Psoas muscle (tissue), 8 donors: Measurements from ENCODE around the gene TBC1D17. TPM values are rescaled to one million over a fixed set of nuclear protein-coding genes. Genes with fewer than 3 reads are reported as not detected.

ENCODE experiments used
- ATAC-seq, 4 donors: fragments of 200-7000 bp; cut with Tn5 transposase; one replicate each; pipeline ENCODE4 v1.9.1; 2020; ENCODE audit warnings: moderate library complexity in 3 of 4, mild to moderate bottlenecking in 2 of 4
- DNase-seq, 2 donors: peaks; one replicate each; pipeline ENCODE4 v3.0.0-alpha.2; 2020
- H3K27ac ChIP-seq: fragments of 200-600 bp; one replicate; pipeline ENCODE4 v1.8.0; 2022
- H3K27me3 ChIP-seq, 3 donors: fragments of 200-600 bp in 1 of 3; one replicate each; pipeline versions ENCODE4 v1.6.1 to v1.8.0; 2013 to 2022; ENCODE audit warnings: low read length in 2 of 3, mild to moderate bottlenecking in 2 of 3, moderate library complexity in 1 of 3; ENCODE audit not compliant: insufficient read depth in 3 of 3
- H3K36me3 ChIP-seq, 2 donors: fragments of 200-600 bp in 1 of 2; one replicate each; pipeline versions ENCODE4 v1.6.1 to v1.8.0; 2013 to 2022; ENCODE audit warnings: low read depth in 1 of 2, mild to moderate bottlenecking in 1 of 2, moderate library complexity in 1 of 2; ENCODE audit not compliant: insufficient read depth in 1 of 2
- H3K4me1 ChIP-seq: fragments of 200-600 bp; one replicate; pipeline ENCODE4 v1.8.0; 2022
- H3K4me3 ChIP-seq: fragments of 200-600 bp; one replicate; pipeline ENCODE4 v1.8.0; 2022; ENCODE audit warnings: mild to moderate bottlenecking
- H3K9me3 ChIP-seq: fragments of 200-600 bp; one replicate; pipeline ENCODE4 v1.8.0; 2022
- CTCF ChIP-seq: fragments of 200-600 bp; IDR thresholded peaks from one replicate; pipeline ENCODE4 v1.8.0; 2022; ENCODE audit warnings: antibody characterized with exemption
- WGBS, 3 donors: extraction: QIAGEN DNeasy Blood & Tissue Kit; methylation state at CpG; one replicate each; pipeline versions ENCODE4 v1.1.6 to v1.1.7; 2013; 5-methylcytosine and 5-hydroxymethylcytosine counted together
- intact Hi-C, 2 donors: fragments of 100-400 bp; cut with DNase I; formaldehyde crosslinking; loops; one replicate each; pipeline versions ENCODE4 v1.11.0 to v1.14.2; 2022
- polyA plus RNA-seq, 3 donors: library from polyadenylated mRNA; stranded (reverse); fragments of 200-250 nt; gene quantifications; one replicate each; pipeline ENCODE4 v1.2.3, GENCODE V29; 2013
- total RNA-seq, 4 donors: library from RNA; stranded (reverse); fragmentation: NEBNext Ultra II Directional in 2 of 4; extraction: Animal tissue kit (Norgen Biotek cat#: 25700) in 2 of 4; gene quantifications; one replicate each; pipeline versions ENCODE4 v1.2.1 to v1.2.4, GENCODE V29; 2021 to 2023
- donor health status: healthy with polysubstance abuse.
- donor health status: DM: no; HTN: no; CAD: no; lungs with moderate emphysema.
- donor health status: Bipolar disorder and iron deficiency.
- donor health status: healthy.
- donor health status: DM: yes; HTN: yes; CAD: no.
- donor health status: DM: no; HTN: no; CAD: no.
- donor health status: DM: no; HTN: no; CAD: no.
- donor health status: DM: yes; HTN: yes; CAD: no.

The TBC1D17 gene
- total and polyA plus RNA-seq, 7 donors = 36.3 to 107 (median 81.8) TPM

- no peaks in the 10 kb centered on the region for H3K9me3 ChIP-seq
- TF ChIP-seq CTCF = no peak
- intact Hi-C loops = loop anchor here in 1 of 2 donors (5.0 kb wide), 1 partner anchor 37 kb away; the partner anchor contains the start of genes ATF5 and NUP62
- H3K36me3 ChIP-seq = peaks cover 0 to 35% of the 10 kb centered on the region in 2 donors
- 10 to 14% (median 11%) methylated on average over 55 to 69 of the region's 69 CpGs for WGBS, 3 donors
- peak overlapping the region; percentile 53 for H3K4me3 ChIP-seq
- peak; percentile 26 to 60 (median 57) for ATAC-seq
- H3K4me1 ChIP-seq = peaks cover 9% of the 10 kb centered on the region
- DNase-seq = no peak
- H3K27me3 ChIP-seq = no peaks in the 10 kb centered on the region
- no peak overlapping the region for H3K27ac ChIP-seq
Measured at GRCh38 chr19:49890349-49891311, 13.1 kb downstream of the TBC1D17 start.

DNA sequence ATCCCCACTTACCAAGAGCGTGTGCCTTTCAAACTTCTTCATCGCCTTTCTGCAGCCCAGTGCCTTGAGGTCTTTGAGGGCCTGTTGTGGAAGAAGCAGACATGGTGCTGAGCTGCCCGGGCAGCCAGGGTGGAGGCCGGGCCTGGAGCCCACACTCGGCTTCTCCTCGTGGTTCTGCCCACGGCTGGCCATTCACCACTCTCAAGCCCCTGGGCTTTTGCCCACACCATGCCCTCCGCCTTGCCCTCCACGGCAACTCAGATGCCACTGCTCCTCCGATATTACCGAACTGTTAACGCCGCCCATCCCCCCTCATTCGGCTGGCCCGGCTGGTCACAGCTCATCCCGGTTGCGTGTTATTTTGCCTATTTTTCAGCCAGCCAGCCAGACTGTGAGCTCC is 13.9 kb downstream of the TBC1D17 start:
- intact Hi-C loops = loop anchor here in 1 of 2 donors (5.0 kb wide), 1 partner anchor 36 kb away; the partner anchor contains the start of genes ATF5 and NUP62
- Histone ChIP-seq H3K27ac (no peak overlapping the region), H3K4me1 (peaks cover 9% of the 10 kb centered on the region), H3K9me3 (no peaks in the 10 kb centered on the region), H3K4me3 (no peak overlapping the region), H3K36me3 (peaks cover 0 to 27% of the 10 kb centered on the region in 2 donors), H3K27me3 (no peaks in the 10 kb centered on the region)
- TF ChIP-seq CTCF = no peak
- DNase-seq (no peak), ATAC-seq (no peak)
- WGBS, 3 donors = 75 to 79% (median 76%) methylated on average over 17 of the region's 17 CpGs

DNA sequence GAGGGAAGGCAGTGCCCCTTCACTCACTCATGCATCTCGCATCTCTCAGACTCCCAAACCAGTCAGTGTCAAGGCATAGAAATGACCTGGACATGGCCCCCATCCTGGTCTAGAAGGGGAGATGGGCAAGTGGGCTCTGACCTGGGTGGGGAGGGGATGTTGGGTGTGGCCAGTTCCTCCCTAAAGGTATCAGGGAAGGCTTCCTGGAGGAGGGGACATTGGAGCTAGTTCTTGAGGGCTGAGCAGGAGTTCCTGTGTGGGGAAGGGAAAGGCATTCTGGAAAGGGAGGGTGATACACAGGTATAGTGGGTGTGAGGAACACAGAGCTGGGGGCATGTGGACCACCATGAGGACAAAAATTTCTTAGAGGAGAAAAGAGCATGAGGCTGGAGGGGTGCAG is 15.2 kb downstream of the TBC1D17 start:
- intact Hi-C loops = loop anchor here in 1 of 2 donors (5.0 kb wide), 1 partner anchor 35 kb away; the partner anchor contains the start of genes ATF5 and NUP62
- no peak for ATAC-seq
- H3K9me3 ChIP-seq = no peaks in the 10 kb centered on the region
- TF ChIP-seq CTCF = no peak
- 78 to 93% (median 92%) methylated on average over 1 of the region's 1 CpG for WGBS, 3 donors
- H3K27ac ChIP-seq = no peak overlapping the region
- H3K27me3 ChIP-seq = no peaks in the 10 kb centered on the region
- H3K4me1 ChIP-seq = peaks cover 9% of the 10 kb centered on the region
- H3K4me3 ChIP-seq = no peak overlapping the region
- DNase-seq = no peak
- peaks cover 0 to 16% of the 10 kb centered on the region in 2 donors for H3K36me3 ChIP-seq

- intact Hi-C loops = loop anchor here in 1 of 2 donors (5.0 kb wide), 1 partner anchor 33 kb away; the partner anchor contains the start of genes ATF5 and NUP62
- no peaks in the 10 kb centered on the region for H3K27me3 ChIP-seq
- no peak for TF ChIP-seq CTCF
- no peak overlapping the region for H3K4me3 ChIP-seq
- 88 to 96% (median 90%) methylated on average over 18 of the region's 18 CpGs for WGBS, 3 donors
- DNase-seq (no peak), ATAC-seq (no peak)
- no peaks in the 10 kb centered on the region for H3K9me3 ChIP-seq
- H3K4me1 ChIP-seq = peaks cover 9% of the 10 kb centered on the region
- H3K27ac ChIP-seq = no peak overlapping the region
- peaks cover 0 to 4% of the 10 kb centered on the region in 2 donors for H3K36me3 ChIP-seq
Measured at GRCh38 chr19:49894011-49894664, 16.6 kb downstream of the TBC1D17 start.
